HepG2 (cell line): ENCODE results near the gene GTF2B. TPM values are rescaled to one million over a fixed set of nuclear protein-coding genes. Genes with fewer than 3 reads are reported as not detected.

Source experiments
- ARID5B ChIP-seq: IDR thresholded peaks from 2 replicates; pipeline ENCODE4 v1.4.0; 2020; ENCODE audit warnings: mild to moderate bottlenecking, missing genetic modification reagents
- CBX2 ChIP-seq, 2 experiments: fragments of 200-600 bp in 1 of 2; sonication (generic); formaldehyde crosslinking in 1 of 2; IDR thresholded peaks; 2 replicates each; pipeline versions ENCODE4 v1.7.0 to v1.8.1; 2018 to 2022; ENCODE audit warnings: low read depth in 2 of 2, low read length in 1 of 2, mild to moderate bottlenecking in 1 of 2, missing genetic modification reagents in 1 of 2
- CBX5 ChIP-seq: sonication (generic); formaldehyde crosslinking; IDR thresholded peaks from 2 replicates; pipeline ENCODE4 v1.4.0; 2020; ENCODE audit warnings: missing genetic modification reagents, borderline replicate concordance
- CSRNP1 ChIP-seq: sonication (generic); formaldehyde crosslinking; IDR thresholded peaks from 2 replicates; pipeline ENCODE4 v1.8.1; 2023; ENCODE audit warnings: mild to moderate bottlenecking, missing genetic modification reagents
- GATA4 ChIP-seq: sonication (generic); IDR thresholded peaks from 2 replicates; pipeline ENCODE4 v1.6.1; 2016; ENCODE audit warnings: antibody characterized with exemption, low read depth, borderline replicate concordance
- HMG20A ChIP-seq: IDR thresholded peaks from 2 replicates; pipeline ENCODE4 v1.6.1; 2016; ENCODE audit warnings: borderline replicate concordance
- HNRNPK ChIP-seq: fragments of 200-400 bp; formaldehyde crosslinking; IDR thresholded peaks from 2 replicates; pipeline ENCODE4 v1.6.1; 2018; ENCODE audit warnings: low read length, low read depth, moderate library complexity, mild to moderate bottlenecking; ENCODE audit not compliant: poor library complexity, severe bottlenecking
- MBD4 ChIP-seq: IDR thresholded peaks from 2 replicates; pipeline ENCODE4 v1.6.1; 2012; ENCODE audit warnings: low read length, inconsistent platforms, borderline replicate concordance
- NFIC ChIP-seq: IDR thresholded peaks from 2 replicates; pipeline ENCODE4 v1.6.1; 2012; ENCODE audit warnings: mild to moderate bottlenecking, low read length, inconsistent platforms
- NFKBIZ ChIP-seq: IDR thresholded peaks from 2 replicates; pipeline ENCODE4 v1.6.1; 2018; ENCODE audit warnings: missing genetic modification reagents, missing compliant biosample characterization
- NFYC ChIP-seq: IDR thresholded peaks from 2 replicates; pipeline ENCODE4 v1.6.1; 2016; ENCODE audit warnings: missing genetic modification reagents, missing compliant biosample characterization
- RNF2 ChIP-seq: fragments of 450-650 bp; conservative IDR thresholded peaks from 2 replicates; pipeline ENCODE4 v1.6.1; 2016; ENCODE audit warnings: low read depth
- SIX4 ChIP-seq: sonication (generic); formaldehyde crosslinking; IDR thresholded peaks from 2 replicates; pipeline ENCODE4 v1.4.0; 2020; ENCODE audit warnings: missing genetic modification reagents
- SP140L ChIP-seq: sonication (generic); formaldehyde crosslinking; IDR thresholded peaks from 2 replicates; pipeline ENCODE4 v1.4.0; 2020; ENCODE audit warnings: missing genetic modification reagents, borderline replicate concordance
- SRSF4 ChIP-seq: fragments of 200-400 bp; formaldehyde crosslinking; IDR thresholded peaks from one replicate; pipeline ENCODE4 v1.6.1; 2018; ENCODE audit warnings: mild to moderate bottlenecking, low read depth, low read length, moderate library complexity; ENCODE audit not compliant: poor library complexity, severe bottlenecking
- TFDP1 ChIP-seq: IDR thresholded peaks from 2 replicates; pipeline ENCODE4 v1.6.1; 2016; ENCODE audit warnings: missing compliant biosample characterization, missing genetic modification reagents, borderline replicate concordance
- ZBTB42 ChIP-seq: sonication (generic); formaldehyde crosslinking; IDR thresholded peaks from 2 replicates; pipeline ENCODE4 v1.5.0; 2020; ENCODE audit warnings: mild to moderate bottlenecking, missing genetic modification reagents
- ZBTB46 ChIP-seq: sonication (generic); formaldehyde crosslinking; IDR thresholded peaks from 2 replicates; pipeline ENCODE4 v1.4.0; 2020; ENCODE audit warnings: mild to moderate bottlenecking, missing genetic modification reagents, borderline replicate concordance
- ZMYM4 ChIP-seq: sonication (generic); formaldehyde crosslinking; IDR thresholded peaks from 2 replicates; pipeline ENCODE4 v1.8.1; 2023; ENCODE audit warnings: mild to moderate bottlenecking, missing genetic modification reagents
- ZNF136 ChIP-seq: sonication (generic); formaldehyde crosslinking; IDR thresholded peaks from 2 replicates; pipeline ENCODE4 v1.8.1; 2022; ENCODE audit warnings: low read depth, mild to moderate bottlenecking, moderate library complexity, missing genetic modification reagents
- ZNF317 ChIP-seq: sonication (generic); formaldehyde crosslinking; IDR thresholded peaks from 2 replicates; pipeline ENCODE4 v1.5.0; 2020; ENCODE audit warnings: mild to moderate bottlenecking, missing genetic modification reagents
- polyA plus RNA-seq, 8 experiments: library from polyadenylated mRNA; depleted of rRNA in 3 of 8; stranded (reverse) in 7 of 8; unstranded in 1 of 8; fragments of >200 nt; fragmentation: Illumina TruSeq in 4 of 8; extraction: Trizol in 4 of 8; gene quantifications; 2 replicates each; pipeline versions ENCODE4 v1.2.1 to v1.2.3, GENCODE V29; 2011 to 2016; ENCODE audit warnings: low read depth in 4 of 8, missing spikeins in 1 of 8, mixed read lengths in 1 of 8; ENCODE audit not compliant: insufficient read depth in 1 of 8
- total RNA-seq, 5 experiments: library from RNA; depleted of rRNA; stranded (reverse); fragments of >200 nt; fragmentation: Illumina TruSeq; extraction: Trizol; gene quantifications; 2 replicates each; pipeline ENCODE4 v1.2.3, GENCODE V29; 2016; ENCODE audit warnings: low read depth in 1 of 5

The GTF2B gene
- total and polyA plus RNA-seq, 2 of the 13 experiments (the other 11 are each of a cell fraction or from before 2014, with no cell fraction given) = 31.5 to 43.4 TPM

GRCh38 chr1:88920845-88921244 is 29.5 kb upstream of the GTF2B start (continued):
- TF ChIP-seq ARID5B (CRISPR knock-in tag) = peak; percentile 81
- TF ChIP-seq ZBTB42 (CRISPR knock-in tag) = no peak
- TF ChIP-seq ZBTB46 = no peak
- no peak for TF ChIP-seq HNRNPK
- no peak for TF ChIP-seq MBD4
- no peak for TF ChIP-seq ZNF317 (CRISPR knock-in tag)
- peak; percentile 70; the same call in 1 of the 2 replicates for TF ChIP-seq SIX4 (CRISPR knock-in tag)
- TF ChIP-seq NFKBIZ (CRISPR knock-in tag) = no peak
- TF ChIP-seq CBX2 (IDR thresholded peaks at IDR 0.05; ENCODE audit: low read depth, low read length) = no peak
- TF ChIP-seq CBX2 (CRISPR knock-in tag; IDR thresholded peaks at IDR 0.05; ENCODE audit: low read depth) = no peak
- TF ChIP-seq SP140L = no peak
- TF ChIP-seq NFYC = no peak
- peak; percentile 67; the same call in 1 of the 2 replicates for TF ChIP-seq HMG20A
- no peak for TF ChIP-seq ZNF136 (CRISPR knock-in tag)
- TF ChIP-seq TFDP1 (CRISPR knock-in tag) = no peak
- TF ChIP-seq SRSF4 = no peak
- no peak for TF ChIP-seq NFIC
- TF ChIP-seq CSRNP1 = no peak
- peak; percentile 45; the same call in 1 of the 2 replicates for TF ChIP-seq ZMYM4 (CRISPR knock-in tag)
- no peak for TF ChIP-seq GATA4
- no peak for TF ChIP-seq RNF2
- TF ChIP-seq CBX5 (CRISPR knock-in tag) = no peak
